Measurements from ENCODE around the gene PBRM1. TPM values are rescaled to one million over a fixed set of nuclear protein-coding genes. Genes with fewer than 3 reads are reported as not detected.

The PBRM1 gene
- total RNA-seq, 1 donor: 100 TPM

DNA sequence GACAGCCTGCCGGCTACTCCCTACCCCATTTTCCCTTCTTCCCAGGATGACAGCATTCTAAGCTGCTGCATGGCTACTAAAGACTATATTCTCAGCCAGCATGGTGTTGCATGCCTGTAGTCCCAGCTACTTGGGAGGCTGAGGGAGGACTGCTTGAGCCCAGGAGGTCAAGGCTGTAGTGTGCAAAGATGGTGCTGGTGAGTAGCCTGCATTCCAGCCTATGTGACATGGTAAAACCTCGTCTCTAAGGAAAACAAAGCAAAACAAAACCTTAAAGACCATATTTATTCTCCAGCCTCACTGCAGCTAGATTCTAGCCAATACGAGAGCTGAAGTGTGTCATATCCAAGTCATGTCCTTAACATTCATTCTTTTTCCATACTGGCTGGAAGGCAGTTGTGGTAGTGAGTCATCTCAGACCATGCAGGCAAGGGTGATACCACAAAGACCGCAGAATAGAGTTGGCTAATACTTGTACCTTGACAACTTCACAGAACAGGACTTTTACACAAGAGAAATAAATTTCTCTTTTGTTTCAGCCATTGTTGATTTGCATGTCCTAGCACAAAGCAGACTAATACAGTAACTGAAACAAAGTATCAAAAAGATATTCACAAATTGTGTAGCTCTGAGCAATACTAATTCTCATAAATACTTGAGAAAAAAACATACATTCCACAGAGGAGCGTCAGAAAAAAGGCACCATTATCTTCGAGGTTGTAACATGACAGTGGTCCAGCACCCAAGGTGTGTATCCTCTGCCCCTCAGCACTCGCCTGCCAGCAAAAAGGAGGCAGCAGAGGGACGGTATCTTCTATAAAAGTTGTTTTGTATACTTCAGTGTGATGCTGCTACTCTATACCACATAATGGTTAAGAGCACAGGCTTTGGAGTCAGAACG, 14.8 kb downstream of the PBRM1 start:
- Histone ChIP-seq H2AFZ (ENCODE audit: low read length) (peak overlapping the region; percentile 39), H3K27ac (ENCODE audit: low read depth, low read length) (peak overlapping the region; percentile 97), H3K4me2 (ENCODE audit: insufficient read depth, low read length) (peak overlapping the region; percentile 80), H4K20me1 (ENCODE audit: insufficient read depth, low read length) (no peaks in the 10 kb centered on the region), H3K27me3 (ENCODE audit: insufficient read depth, low read length) (no peaks in the 10 kb centered on the region), H3K9me3 (ENCODE audit: low read depth, low read length) (no peaks in the 10 kb centered on the region), H3K79me2 (ENCODE audit: insufficient read depth, low read length) (peaks cover 30% of the 10 kb centered on the region), H3K4me3 (ENCODE audit: insufficient read depth, low read length) (peak overlapping the region; percentile 34), H3K4me1 (ENCODE audit: insufficient read depth, low read length) (peaks cover 29% of the 10 kb centered on the region), H3K36me3 (ENCODE audit: insufficient read depth, low read length) (peaks cover 34% of the 10 kb centered on the region)
- TF ChIP-seq, protein P1, sequence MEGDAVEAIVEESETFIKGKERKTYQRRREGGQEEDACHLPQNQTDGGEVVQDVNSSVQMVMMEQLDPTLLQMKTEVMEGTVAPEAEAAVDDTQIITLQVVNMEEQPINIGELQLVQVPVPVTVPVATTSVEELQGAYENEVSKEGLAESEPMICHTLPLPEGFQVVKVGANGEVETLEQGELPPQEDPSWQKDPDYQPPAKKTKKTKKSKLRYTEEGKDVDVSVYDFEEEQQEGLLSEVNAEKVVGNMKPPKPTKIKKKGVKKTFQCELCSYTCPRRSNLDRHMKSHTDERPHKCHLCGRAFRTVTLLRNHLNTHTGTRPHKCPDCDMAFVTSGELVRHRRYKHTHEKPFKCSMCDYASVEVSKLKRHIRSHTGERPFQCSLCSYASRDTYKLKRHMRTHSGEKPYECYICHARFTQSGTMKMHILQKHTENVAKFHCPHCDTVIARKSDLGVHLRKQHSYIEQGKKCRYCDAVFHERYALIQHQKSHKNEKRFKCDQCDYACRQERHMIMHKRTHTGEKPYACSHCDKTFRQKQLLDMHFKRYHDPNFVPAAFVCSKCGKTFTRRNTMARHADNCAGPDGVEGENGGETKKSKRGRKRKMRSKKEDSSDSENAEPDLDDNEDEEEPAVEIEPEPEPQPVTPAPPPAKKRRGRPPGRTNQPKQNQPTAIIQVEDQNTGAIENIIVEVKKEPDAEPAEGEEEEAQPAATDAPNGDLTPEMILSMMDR (IDR thresholded peaks at IDR 0.05; ENCODE audit: extremely low read depth, low read depth, low read length): no peak
- DNase-seq (ENCODE audit: insufficient read length, low spot score, missing footprints): peak; percentile 84

DNA sequence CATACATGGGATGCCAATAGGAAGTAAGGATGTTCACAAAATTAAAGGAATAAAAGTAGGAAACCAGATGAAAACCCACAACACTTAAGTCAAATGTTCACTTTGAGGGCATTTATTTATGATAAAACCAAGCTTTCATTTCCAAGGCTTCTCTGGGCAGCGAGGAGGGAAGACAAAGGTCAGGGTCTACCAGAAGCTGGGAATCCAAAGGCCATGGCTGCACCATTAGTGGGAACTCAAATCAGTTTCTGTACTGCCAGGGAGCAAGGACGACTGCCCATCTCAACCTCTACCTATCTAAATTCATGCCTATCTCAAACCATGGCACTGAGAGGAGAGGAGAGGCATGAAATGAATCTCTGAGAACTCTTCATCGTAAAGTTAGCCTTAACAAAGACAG, 22.6 kb downstream of the PBRM1 start:
- H3K4me3 ChIP-seq (ENCODE audit: insufficient read depth, low read length): no peak overlapping the region
- DNase-seq (ENCODE audit: insufficient read length, low spot score, missing footprints): no peak
- no peak overlapping the region for H2AFZ ChIP-seq (ENCODE audit: low read length)
- H3K4me2 ChIP-seq (ENCODE audit: insufficient read depth, low read length): no peak overlapping the region
- no peaks in the 10 kb centered on the region for H4K20me1 ChIP-seq (ENCODE audit: insufficient read depth, low read length)
- no peaks in the 10 kb centered on the region for H3K4me1 ChIP-seq (ENCODE audit: insufficient read depth, low read length)
- H3K9me3 ChIP-seq (ENCODE audit: low read depth, low read length): no peaks in the 10 kb centered on the region
- no peak overlapping the region for H3K27ac ChIP-seq (ENCODE audit: low read depth, low read length)
- no peaks in the 10 kb centered on the region for H3K27me3 ChIP-seq (ENCODE audit: insufficient read depth, low read length)
- peaks cover 21% of the 10 kb centered on the region for H3K79me2 ChIP-seq (ENCODE audit: insufficient read depth, low read length)
- TF ChIP-seq, protein P1 (IDR thresholded peaks at IDR 0.05; ENCODE audit: extremely low read depth, low read depth, low read length): no peak
- peaks cover 56% of the 10 kb centered on the region for H3K36me3 ChIP-seq (ENCODE audit: insufficient read depth, low read length)

DNA sequence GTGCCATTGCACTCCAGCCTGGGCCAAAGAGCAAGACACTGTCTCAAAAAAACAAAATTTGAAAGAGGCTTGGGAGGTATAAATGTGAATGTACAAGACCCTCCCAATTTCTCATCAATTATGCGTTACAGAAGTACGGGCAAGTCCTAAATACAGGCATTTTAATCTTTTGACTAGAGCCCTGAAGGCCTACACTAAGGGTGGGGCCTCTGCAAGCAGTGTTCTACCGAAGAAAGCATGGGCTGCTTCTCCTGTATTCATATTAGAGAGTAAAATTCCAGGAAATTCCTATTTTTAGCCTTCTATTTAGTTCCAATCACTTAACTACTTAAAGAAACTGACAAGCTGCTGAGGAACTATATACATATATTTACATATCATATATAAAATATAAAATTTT, 25.7 kb downstream of the PBRM1 start:
- H4K20me1 ChIP-seq (ENCODE audit: insufficient read depth, low read length): no peaks in the 10 kb centered on the region
- no peaks in the 10 kb centered on the region for H3K9me3 ChIP-seq (ENCODE audit: low read depth, low read length)
- no peaks in the 10 kb centered on the region for H3K27me3 ChIP-seq (ENCODE audit: insufficient read depth, low read length)
- H3K4me1 ChIP-seq (ENCODE audit: insufficient read depth, low read length): no peaks in the 10 kb centered on the region
- H3K4me3 ChIP-seq (ENCODE audit: insufficient read depth, low read length): no peak overlapping the region
- no peak for DNase-seq (ENCODE audit: insufficient read length, low spot score, missing footprints)
- no peak overlapping the region for H3K27ac ChIP-seq (ENCODE audit: low read depth, low read length)
- H2AFZ ChIP-seq (ENCODE audit: low read length): no peak overlapping the region
- H3K36me3 ChIP-seq (ENCODE audit: insufficient read depth, low read length): peaks cover 64% of the 10 kb centered on the region
- H3K79me2 ChIP-seq (ENCODE audit: insufficient read depth, low read length): peaks cover 13% of the 10 kb centered on the region
- no peak overlapping the region for H3K4me2 ChIP-seq (ENCODE audit: insufficient read depth, low read length)
- TF ChIP-seq, protein P1 (IDR thresholded peaks at IDR 0.05; ENCODE audit: extremely low read depth, low read depth, low read length): no peak

DNA sequence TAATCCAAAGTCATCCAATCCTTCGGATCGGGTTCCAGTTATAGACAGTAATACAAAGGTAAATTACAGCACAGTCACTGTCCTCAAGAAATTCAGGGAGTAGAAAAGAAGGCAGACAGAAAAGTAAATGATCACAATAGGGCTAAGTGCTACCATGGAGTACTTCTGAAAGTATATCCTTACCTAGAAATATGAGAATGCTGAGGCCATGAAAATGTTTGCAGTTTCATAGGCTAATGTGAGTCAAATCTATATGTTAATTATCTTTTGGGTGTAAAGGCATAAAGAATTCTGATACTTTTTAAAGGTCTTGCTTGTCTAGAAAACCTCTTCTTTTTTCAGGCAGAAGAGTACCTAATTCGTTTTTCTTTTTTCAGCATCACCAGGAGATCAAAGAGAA, 29.8 kb downstream of the PBRM1 start:
- no peaks in the 10 kb centered on the region for H3K4me1 ChIP-seq (ENCODE audit: insufficient read depth, low read length)
- peaks cover 2% of the 10 kb centered on the region for H3K79me2 ChIP-seq (ENCODE audit: insufficient read depth, low read length)
- no peak for DNase-seq (ENCODE audit: insufficient read length, low spot score, missing footprints)
- H3K27me3 ChIP-seq (ENCODE audit: insufficient read depth, low read length): no peaks in the 10 kb centered on the region
- no peak overlapping the region for H3K4me2 ChIP-seq (ENCODE audit: insufficient read depth, low read length)
- TF ChIP-seq, protein P1 (IDR thresholded peaks at IDR 0.05; ENCODE audit: extremely low read depth, low read depth, low read length): no peak
- H3K9me3 ChIP-seq (ENCODE audit: low read depth, low read length): no peaks in the 10 kb centered on the region
- no peaks in the 10 kb centered on the region for H4K20me1 ChIP-seq (ENCODE audit: insufficient read depth, low read length)
- peaks cover 78% of the 10 kb centered on the region for H3K36me3 ChIP-seq (ENCODE audit: insufficient read depth, low read length)
- H3K27ac ChIP-seq (ENCODE audit: low read depth, low read length): no peak overlapping the region
- no peak overlapping the region for H2AFZ ChIP-seq (ENCODE audit: low read length)
- no peak overlapping the region for H3K4me3 ChIP-seq (ENCODE audit: insufficient read depth, low read length)

Data from osteoblast (primary cell).